Endometrial microvascular endothelial cells (primary cell): ENCODE data around the gene ZDHHC14. TPM values are rescaled to one million over a fixed set of nuclear protein-coding genes. Genes with fewer than 3 reads are reported as not detected.
"Not testable (repeated sequence)": the region's sequence is repeated elsewhere in the genome, so short reads cannot be mapped to it uniquely, and the experiment has no call there.

Experiments
- in situ Hi-C: cut with HindIII; loops from 2 replicates; pipeline ENCODE4 v1.10.0; 2017; ENCODE audit warnings: low sequenced_read_pairs, low pct_unique_long_range_greater_than_20kb; ENCODE audit errors: inconsistent ontology term
- total RNA-seq: library from RNA; depleted of rRNA; stranded (reverse); fragments of >200 nt; gene quantifications from one replicate; pipeline ENCODE4 v1.2.3, GENCODE V29; 2015; ENCODE audit errors: inconsistent ontology term

The ZDHHC14 gene
- total RNA-seq, 1 donor from 2014 or later: 16.4 TPM

DNA sequence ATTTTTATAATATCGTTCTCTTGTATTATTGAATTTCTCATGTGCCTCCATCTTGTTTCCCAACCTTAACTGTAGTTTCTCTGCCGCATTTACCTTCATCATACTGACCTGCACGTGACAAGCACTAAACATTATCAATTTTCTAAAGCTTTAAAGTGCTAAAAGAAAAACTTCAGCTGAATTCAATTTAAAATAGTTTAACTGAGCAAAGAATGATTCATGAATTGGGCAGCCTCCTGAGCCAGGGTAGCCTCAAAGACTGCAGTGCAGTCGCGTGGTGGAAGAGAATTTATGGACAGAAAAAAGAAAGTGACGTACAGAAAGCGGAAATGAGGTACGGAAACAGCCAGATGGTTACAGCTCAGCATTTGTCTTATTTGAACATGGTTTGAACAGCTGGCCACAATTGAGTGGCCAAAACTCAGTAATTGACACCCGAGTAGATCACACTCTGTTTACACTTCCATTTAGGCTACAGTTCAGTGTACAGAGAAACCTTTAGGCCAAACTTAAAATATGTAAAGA lies 4.2 kb upstream of the ZDHHC14 start:
- in situ Hi-C loops: loop anchor here (10.0 kb wide), 1 partner anchor 52 kb away; the partner anchor contains the start of gene TMEM242

GRCh38 chr6:157379656-157380457 lies 1.1 kb upstream of the ZDHHC14 start:
- in situ Hi-C loops: loop anchor here (10.0 kb wide), 1 partner anchor 55 kb away; the partner anchor contains the start of gene TMEM242

GRCh38 chr6:157380458-157380778 lies 572 bp upstream of the ZDHHC14 start:
- in situ Hi-C loops: no loop called here

DNA sequence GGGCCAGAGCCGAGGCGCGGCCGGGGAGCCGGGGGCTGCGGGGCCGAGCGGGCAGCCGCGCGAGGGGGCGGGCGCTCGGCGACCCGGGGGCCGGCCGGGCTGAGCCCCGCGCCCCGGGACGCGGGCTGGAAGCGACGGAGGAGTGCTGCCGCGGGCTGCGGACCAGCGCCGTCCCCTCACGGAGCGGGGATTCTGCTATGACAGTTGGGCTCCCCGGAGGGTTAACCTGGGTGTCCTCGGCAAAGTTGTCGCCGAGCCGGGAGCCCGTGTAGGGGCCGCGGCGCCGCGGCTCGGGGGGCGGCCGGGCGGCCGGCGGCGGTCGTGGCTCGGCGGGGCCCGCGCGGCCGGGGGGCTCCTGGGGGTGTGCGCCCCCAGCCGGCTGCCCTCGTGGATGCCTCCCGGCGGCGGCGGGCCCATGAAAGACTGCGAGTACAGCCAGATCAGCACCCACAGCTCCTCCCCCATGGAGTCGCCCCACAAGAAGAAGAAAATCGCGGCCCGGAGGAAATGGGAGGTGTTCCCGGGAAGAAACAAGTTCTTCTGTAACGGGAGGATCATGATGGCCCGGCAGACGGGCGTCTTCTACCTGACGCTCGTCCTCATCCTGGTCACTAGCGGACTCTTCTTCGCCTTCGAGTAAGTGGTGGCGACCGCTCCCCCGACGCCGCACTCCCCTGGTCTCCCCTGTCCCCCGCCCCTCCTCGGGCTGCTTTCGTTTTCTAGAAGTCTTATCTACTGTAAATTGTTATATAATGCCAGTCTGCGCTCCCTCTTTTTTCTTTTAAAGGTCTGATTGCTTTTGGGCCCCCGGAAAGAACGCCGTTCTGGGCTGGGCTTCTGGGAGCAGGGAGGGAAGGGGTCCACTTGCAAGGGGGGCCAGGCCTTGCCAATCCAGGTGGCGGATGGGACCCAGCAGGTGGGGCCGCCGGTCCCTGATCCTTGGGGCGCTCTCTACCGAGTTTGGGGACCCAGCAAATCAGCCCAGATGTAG lies 936 bp downstream of the ZDHHC14 start:
- in situ Hi-C loops: no loop called here

DNA sequence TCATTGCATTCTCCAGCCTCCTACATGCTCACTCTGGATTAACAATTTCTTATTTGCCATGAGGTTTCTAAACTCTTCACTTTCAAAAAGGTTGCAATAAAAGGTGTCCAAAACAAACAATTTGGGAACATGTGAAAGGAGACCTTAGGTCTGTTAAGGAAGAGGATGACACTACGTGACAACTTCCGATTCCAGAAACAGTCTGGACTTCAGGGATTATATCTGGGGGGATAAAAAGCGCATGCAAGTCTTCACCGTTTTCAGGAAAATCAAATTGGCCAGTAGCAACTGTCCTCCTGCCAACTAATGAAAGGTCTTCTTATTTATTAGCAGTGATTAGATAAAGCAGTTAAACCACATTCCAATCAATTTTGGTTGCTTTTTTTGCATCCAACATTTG lies 1.8 kb downstream of the ZDHHC14 start:
- in situ Hi-C loops: no loop called here

GRCh38 chr6:157383471-157383870 lies 2.5 kb downstream of the ZDHHC14 start:
- in situ Hi-C loops: no loop called here

GRCh38 chr6:157384962-157385361 lies 4.0 kb downstream of the ZDHHC14 start:
- in situ Hi-C loops: not testable (repeated sequence)

DNA sequence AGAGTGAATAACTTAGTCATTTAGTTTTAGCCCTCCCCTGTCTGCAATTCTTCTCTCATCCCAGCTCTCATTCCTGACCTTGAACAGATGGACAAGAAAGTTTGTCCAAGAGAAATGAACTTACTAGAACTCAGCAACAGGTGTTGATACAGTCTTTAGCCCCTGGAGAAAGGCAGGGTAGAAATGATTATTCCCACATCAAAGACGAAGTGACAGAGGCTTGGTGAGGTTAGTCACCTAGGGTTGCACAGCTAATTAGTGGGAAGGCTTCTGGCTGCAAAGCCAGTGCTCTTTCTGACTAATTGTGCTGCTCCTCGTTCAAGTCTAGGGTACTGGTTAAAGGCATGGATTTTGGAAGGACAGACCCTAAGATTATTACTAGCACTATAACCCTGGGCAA lies 4.5 kb downstream of the ZDHHC14 start:
- in situ Hi-C loops: no loop called here

GRCh38 chr6:157386023-157386422 lies 5.0 kb downstream of the ZDHHC14 start:
- in situ Hi-C loops: no loop called here

DNA sequence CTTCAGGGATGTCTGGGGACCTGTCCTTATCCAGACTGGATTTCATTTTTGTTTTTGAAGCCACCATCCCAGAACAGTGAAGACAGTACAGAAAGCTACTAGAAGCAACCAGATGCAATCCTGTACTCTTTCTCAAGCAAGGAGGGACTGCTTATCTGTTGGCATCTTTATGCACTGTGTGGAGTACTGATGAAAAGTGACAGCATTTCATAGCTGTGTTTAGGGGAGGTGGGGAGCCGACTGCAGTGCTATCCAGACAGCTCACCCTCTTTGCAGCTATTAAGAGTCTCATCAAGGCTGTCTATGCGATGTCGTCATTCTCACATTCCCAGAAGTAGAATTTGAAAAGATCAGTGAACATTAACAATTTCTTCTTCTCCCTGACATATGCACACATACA lies 5.5 kb downstream of the ZDHHC14 start:
- in situ Hi-C loops: no loop called here

DNA sequence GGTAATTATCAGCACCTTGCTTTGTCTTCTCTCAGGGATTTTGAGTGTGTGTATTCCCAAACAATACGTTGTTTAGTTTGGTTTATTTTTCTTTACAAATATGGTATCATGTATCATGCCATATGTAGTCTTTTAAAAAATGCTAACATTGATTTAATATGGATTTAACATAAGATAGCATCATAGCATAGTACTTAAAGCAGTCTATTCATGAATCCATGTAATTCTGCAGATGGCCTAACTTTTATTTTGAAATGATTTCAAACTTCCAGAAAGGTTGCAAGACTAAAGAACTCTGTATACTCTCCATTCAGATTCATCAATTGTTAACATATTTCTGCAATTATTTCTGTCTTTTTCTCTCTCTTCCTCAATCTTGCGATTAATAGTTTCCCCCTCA lies 7.9 kb downstream of the ZDHHC14 start:
- in situ Hi-C loops: no loop called here

DNA sequence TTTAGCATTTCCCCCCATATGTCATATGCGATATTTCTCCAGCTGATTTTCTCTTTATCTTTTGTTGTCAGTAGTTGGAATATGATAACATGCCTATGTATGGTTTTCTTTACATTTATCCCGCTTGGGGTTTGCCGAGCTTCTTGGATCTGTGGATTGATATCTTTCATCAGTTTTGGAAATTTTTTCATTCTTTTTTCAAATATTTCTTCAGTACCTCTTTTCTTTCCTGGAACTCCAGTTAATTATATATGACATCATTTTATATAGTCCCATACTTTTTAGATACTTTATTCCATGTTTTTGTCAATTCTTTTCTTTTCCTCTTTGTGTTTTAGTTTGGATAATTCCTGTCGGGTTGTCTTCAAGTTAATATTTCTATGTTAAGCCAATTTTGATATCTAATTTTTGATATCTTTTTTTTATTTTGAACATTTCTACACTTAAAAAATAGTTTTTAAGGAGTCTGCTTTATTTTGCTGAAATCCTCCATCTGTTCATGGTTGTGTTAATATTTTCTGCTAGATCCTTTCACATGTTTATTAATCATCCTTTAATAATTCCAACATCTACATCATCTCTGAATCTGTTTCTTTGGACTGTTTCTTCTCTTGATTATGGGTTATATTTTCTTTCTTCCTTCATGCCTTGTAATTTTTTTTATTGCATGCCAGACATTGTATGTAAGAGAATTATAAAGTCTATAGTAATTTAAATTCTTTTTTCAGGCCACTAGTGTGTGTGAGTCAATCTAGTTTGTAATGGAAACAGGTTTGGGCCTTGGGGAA lies 9.5 kb downstream of the ZDHHC14 start:
- in situ Hi-C loops: no loop called here

- in situ Hi-C loops: no loop called here
Measured at GRCh38 chr6:157392927-157393668, 12.1 kb downstream of the ZDHHC14 start.

- in situ Hi-C loops: no loop called here
Measured at GRCh38 chr6:157393669-157394327, 12.8 kb downstream of the ZDHHC14 start.

GRCh38 chr6:157395199-157395598 lies 14.2 kb downstream of the ZDHHC14 start:
- in situ Hi-C loops: not testable (repeated sequence)

DNA sequence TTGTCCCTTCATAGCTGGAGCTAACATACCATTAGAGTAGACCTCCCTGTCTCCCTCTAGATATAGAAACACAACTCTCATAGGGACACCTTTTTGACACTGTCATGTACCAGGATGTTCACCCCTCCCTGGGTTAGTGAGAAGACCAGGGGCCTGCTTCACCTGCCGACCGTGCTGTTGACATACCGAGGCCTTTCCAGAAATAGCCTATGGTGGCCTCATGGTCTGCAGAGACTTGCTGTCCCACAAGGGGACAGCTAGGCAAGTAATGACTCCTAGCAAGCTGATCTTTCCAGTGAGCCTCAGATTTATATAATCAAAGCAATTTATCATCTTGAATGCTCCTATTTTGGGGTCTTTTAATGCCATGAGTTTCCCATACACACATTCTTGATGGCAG lies 15.0 kb downstream of the ZDHHC14 start:
- in situ Hi-C loops: no loop called here

- in situ Hi-C loops: no loop called here
Measured at GRCh38 chr6:157397660-157398059, 16.7 kb downstream of the ZDHHC14 start.

- in situ Hi-C loops: no loop called here
Measured at GRCh38 chr6:157398151-157398550, 17.2 kb downstream of the ZDHHC14 start.
